Central memory CD4-positive, alpha-beta T cell (primary cell): Measurements from ENCODE around the gene JMJD4.

Source experiments
- DNase-seq: peaks from one replicate; pipeline ENCODE4 v3.0.0; 2022

The JMJD4 gene

DNA sequence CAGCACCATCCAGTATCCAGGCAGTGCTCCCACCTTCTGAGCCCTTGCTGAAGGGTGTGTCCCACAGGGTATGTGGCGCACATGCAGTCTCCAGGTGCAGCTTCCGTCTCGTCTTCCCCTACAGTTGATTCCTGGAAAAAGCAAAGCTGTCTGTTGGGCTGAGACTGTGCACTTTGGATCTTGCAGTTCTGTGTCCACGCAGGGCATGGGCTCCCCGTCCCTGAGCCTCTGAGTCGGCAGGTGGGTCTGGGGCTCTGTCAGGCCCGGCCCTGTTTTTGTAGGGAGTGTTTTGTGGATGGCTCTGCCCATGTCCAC, 33.0 kb upstream of the JMJD4 start:
- DNase-seq = no peak

DNA sequence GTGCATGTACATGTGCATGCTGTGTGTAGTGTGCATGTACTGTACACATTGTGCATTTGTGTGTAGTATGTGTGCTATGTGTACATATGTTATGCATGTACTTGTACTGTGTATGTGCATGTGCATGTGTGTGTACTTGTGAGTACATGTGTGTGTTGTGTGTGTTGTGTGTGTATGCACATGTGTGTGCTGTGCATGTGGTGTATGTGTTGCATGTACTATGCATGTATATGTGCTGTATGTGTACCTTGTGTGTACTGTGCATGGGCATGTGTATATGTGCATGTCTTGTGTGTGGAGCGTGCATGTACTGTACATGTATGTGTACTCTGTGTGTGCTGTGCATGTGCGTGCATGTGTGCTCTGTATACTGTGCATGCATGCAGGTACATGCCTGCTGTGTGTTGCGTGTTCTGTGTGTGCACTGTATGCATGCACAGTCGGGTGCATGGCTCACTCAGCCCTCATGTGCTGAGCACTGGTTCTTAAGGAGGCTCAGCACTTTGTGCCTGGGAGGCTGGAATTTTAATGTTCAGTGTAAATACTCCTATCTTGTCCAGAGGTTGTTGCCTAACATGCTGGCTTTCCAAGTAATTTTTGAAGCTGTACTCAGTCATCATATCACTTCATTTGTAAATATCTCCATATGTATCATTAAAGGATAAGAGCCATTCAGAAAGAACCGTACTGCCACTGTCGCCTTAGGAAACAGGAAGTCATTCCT, 32.5 kb upstream of the JMJD4 start:
- no peak for DNase-seq

DNA sequence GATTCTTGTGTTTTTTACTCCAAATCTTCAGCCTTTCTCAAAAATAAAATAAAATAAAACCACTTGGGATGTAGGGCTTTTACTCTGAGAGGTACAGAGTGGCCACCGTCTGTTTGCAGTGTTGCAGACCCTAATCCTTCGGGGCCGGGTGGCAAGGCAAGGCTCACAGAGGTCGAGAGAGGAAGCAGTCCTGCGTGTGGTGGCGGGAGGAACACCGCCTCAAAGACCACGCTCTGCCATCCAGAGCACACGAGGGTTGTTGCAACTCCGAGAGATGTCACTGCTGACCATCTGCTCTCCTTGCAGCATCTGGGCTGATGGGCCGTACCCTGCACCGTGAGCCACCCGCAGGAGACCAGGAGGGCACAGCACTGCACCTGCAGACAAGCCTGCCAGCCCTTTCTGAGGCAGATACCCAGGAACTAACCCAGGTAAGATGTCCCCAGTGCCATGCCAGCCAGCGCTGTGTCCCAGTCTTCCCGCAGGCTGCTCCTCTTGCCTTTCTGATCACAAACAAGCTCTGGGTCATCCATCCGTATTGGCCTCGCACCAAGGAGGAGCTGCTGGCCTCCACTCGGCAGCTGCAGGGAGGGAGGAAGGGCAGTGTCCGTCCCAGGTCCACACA, 31.7 kb upstream of the JMJD4 start:
- no peak for DNase-seq

DNA sequence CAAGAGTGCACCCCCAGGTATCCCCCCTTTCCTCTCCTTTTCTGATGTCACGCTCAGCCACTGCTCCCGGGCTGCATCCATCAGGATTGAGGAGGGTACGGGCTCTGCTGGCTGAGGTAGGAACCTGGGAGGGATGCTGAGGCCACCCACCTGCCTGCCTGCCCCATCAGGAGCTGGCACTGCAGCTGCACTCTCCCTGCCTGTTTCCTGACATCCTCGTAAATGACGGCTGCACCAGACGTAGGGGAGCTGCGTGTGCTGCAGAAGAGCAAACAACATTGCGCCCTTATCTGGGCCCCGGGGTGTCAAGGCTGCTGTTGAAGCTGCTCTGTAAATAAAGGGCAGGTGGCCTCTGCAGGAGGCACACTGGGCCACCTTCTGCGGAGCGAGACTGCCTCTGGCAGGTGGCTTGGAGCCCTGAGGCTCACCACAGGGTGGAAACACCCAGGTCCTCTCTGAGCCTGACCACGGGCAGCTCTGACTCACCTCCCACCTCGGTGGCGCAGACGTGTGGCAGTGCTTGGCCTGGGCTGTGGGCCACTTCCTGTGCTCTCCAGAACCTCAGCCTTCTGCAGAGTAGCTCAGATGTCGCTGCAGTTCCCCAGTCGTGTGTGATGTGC, 31.0 kb upstream of the JMJD4 start:
- peak; percentile 83 for DNase-seq

DNA sequence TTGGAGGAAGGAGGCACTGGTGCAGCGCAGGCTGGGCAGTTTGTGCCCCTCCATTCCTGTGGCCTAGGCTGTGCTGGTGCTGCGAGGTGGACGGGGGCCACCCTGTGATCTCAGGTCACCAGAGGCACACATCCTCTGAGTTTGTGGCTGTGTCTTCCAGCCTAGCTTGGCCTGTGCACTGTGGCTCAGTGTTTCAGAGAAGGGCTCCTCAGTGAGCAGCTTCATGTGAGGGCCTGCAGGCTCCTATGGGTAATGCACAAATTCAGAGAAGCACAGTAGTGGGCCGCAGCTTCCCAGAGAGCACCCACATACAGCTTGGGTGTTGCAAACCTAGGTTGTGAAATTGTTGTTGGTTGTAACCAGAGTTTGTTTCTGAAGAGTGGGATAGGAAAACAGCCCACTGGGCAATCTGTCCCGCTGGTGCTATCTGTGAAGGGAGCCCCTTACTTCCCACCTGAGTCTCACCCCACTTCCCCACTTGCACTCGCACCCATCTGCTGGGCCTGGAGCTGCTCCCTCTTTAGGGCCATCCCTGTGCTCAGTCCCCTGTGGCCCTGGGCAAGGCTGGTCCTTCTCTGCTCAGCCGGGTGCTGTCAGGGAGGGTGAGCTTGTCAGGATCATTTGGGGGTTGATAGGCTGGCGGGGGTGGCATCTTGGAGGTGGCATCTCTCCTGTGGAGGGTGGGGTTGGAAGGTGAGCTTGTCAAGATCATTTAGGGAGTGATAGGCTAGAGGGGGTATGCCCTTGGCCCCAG, 30.3 kb upstream of the JMJD4 start:
- DNase-seq = no peak

DNA sequence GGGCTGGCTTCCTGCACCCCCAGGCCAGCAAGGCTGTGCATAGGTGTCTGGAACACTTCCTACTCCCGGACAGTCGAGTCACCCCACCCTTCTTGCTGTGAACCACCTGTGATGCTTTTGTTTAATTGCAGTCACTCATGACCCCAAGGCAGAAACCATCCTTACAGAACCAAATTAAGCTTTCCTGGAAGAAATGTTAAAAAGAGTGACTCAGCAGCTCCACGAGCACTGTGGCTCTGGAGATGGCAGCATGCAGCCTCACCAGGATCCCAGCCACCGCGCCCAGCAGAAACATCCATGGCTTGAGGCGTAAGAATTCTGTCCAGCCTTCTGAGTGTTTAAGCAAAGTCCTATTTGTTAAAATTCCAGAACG, 28.9 kb upstream of the JMJD4 start:
- DNase-seq = no peak

DNA sequence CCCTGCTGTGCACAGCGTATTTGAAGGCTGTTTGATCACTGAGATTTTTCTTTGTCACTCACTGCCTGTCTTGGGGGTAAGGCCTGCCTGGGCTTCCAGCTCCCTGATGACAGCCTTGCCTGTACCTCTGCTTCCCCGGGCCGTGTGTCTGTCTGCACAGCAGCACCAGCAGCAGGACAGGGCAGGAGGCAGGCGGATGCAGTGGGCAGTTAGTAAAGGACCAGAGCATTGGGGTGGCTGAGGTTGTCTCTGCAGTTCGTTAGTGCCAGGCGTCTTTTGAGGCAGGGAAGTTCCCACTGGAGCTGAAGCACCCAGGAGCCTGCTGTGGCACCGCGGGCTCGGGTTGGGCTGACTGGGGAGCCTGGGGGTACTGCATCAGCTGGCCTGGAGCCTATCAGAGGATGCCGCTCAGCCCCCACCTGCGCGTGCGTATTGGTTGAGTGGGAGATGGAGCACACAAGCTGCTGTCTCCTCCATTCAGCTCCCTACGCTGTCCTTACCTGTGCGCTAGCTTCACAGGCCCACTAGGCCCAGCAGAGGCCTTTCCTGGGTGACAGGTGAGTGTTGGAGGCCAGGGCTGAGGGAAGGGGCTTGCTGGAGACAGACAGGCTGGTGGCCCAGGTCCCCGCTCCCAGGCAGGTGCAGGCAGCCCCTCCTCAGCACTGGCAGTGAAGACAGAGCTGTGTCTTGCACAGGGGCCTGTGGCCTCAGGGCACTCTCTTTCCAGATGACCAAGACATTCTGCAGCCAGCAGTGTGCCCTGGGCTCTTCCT, 28.3 kb upstream of the JMJD4 start:
- DNase-seq = no peak

DNA sequence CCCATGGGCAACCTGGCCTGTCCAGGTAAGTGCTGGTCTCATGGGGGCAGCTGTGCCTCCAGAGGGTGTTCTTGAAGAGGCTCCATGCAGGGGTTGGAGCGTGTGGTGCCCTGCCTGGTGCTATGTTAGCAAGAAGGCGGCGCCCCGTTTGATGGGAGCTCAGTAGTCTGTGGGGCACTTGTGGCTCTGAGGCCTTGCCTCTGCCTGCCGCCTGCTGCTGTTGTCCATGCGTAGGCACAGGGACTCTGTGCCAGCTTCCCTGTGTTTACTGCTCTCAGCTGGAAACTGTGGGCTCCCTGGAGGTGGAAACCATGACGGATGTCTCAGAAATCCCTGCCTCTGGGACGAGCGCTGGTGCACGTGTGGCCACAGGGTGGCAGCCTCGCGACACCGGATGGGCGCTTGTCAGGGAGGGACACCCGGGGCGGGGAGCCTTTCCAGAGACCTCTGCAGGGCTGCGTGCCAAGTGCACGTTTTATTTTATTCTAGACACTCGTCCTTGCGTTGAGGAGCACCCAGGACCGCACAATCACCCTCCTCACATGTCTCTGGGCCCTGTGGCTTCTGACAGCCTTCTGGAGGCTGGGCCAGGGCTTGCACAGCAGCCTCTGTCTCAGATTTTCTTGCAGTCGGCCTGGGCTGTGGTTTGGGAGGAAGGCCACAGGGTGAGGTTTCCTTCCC, 27.3 kb upstream of the JMJD4 start:
- DNase-seq = peak; percentile 84

DNA sequence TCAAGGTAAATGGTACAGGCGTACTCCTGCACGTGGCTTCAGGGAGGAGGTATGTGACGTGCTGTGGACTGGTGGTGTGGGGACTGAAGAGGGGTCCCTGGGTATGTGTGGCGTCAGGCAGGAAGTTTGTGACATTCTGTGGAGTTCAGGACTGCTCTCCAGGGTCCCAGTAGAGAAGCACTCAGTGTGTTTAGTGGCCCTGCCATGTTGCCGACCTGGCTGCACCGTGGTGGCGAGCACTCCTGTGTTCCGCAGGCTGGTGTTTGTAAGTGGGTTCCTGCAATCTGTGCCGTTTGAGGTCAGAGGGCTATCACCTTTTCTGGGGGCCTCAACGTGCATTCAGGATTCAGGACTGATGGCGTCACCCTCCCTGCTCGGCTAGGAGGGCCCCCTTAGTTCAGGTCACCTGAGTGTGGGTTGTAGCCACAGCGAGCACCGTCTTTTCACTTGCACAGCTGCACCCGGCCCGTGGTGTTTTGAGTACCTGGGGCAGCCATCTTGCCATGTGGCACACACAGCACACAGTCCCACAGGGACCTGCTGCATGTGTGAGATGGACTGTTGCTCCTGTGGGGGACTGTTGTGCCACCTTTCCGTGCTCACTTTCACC, 26.6 kb upstream of the JMJD4 start:
- no peak for DNase-seq

DNA sequence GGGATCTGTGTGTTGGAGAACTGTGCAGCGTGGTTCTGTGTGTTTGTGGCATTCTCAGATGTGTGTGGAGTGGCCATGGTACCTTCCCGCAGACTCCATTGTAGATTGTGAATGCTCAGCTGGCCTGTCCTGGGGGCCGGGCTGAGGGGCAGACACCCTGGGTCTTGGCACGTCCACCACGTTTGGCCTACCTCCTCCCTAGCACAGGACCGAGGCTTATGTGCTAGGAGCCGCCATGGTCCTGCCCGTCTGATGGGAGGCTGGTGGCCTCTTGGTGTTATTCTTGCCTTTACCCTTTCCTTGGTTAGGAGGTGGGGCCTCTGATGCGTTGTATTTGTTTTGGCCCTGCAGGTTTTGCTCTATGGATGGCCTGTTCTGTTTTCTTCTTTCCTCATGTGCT, 25.3 kb upstream of the JMJD4 start:
- no peak for DNase-seq

DNA sequence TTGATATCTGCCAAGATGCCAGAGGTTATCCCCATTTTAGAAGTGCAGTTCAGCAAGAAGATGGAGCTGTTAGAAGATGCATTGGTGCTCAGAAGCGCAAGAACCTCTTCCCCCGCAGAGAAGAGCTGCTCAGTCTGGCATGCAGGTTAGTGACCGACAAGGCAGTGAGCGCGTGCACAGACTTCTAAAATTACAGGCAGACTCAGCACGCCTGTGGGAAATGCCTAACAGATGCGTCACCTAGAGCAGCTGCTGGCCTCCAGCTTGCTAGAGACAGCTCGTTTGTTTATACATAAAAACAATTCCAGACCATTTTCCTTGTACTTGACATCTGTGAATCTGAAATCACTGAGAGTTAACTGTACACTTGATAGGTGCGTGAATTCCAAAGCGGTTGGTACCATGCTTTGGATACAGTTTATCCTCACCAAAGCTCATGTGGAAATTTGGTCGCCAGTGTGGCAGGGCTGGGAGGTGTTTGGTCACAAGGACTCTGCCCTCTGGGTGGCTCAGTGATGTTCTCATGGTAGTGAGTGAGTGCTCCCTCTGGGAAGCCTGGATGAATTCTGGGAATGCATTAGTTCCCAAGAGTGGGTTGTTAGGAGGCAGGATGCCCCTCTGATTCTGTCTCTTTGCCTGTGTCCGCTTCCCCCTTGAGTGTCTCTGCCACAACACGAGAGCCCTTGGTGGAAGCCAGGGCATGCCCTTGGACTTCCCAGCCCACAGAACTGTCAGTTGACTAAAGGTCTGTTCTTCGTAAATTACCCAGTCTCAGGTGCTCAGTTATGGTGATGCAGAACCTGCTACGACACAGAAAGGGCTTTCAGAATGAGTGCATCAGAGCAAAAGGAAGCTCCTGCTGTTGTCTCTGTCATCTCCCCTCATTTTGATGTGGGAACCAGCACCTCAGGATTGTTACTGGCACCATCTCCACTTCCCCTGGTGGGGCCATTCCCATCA, 24.5 kb upstream of the JMJD4 start:
- no peak for DNase-seq

DNA sequence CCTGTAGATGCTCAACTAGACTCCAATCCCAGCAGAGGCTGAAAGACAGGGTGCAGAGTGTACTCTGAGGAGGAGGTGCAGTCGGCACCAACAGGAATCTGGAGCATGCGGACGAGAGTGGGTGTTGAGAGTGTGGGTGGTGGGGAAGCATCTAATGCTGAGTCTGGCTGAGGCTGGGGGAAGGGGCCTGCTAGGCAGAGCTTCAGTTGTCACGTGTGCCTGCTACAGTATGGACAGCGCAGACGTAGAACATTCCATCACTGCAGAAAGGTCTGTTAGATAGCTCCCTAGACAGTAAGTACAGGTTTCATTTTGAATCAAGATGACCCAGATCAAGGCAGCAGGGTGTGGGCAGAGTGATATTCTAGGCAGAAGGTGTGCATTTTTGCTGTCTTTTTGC, 23.3 kb upstream of the JMJD4 start:
- no peak for DNase-seq

DNA sequence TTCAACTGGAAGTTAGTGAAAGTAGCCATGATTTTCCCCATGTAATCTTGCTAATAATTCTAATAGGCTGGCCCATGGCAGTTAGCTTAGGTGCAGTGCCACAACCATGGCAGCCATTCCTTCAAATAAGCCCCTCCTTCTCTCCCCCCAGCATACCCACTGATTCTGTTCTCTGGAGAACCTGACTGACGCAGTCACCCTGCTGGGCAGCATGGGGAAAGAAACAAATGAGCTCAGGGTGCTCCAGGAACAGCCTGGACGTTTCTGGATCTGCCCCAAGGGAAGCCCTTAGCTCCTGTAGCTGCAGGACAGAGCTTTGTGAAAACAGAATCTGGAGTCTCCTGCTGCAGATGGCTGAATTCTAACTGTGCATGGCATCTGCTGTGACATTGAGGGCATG, 22.7 kb upstream of the JMJD4 start:
- no peak for DNase-seq

DNA sequence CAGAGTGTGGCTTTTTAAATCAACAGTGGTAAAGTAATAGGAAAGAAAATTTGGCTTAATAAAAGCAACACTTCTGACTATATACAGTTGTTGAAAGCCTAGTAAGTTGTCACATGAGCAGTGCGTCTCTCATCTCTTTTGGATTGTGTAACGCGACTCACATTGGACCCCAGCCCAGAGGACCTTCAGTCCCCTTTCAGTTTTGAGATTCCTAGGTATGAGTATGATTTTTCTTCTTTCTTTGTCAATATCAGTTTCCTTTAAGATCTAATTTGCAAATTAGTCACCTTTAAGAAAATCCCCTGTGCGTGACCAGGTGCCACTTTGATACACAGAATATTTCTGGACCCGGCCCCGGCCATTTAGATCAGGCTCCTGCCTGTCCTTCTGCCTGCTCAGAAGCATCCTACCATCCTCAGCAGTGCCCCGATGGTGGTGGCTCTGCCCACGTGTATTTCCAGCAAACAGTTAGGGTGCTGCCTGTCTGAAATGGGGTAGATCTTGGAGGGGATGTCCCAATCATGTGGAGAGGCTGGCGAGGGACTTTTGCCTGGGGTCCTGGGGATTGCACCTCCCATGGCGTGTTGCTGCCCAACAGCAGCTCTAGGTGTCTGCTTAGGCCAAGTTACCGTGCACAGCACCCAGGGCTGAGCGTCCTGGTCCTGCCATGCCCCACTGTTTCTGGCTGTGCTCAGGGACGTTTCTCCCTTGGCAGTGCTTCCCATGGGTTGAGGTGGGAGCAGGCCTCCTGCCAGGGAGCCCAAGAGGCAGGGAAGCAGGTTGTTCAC, 21.3 kb upstream of the JMJD4 start:
- no peak for DNase-seq

DNA sequence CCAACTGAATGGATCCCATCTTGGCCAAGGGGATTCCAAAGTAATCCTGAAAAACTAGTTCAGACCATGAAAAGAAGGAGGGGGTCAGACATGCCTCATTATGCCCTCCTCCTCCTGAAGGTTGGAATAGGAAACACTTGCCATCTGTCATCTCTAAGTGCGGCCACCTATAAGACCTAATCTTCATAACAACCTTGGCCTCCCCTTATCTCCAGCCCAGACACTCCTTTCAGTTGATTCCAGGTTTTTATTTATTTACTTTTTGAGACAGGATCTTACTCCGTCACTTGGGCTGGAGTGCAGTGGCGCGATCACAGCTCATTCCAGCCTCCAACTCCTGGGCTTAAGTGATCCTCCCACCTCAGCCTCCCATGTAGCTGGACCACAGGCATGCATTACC, 19.9 kb upstream of the JMJD4 start:
- no peak for DNase-seq

DNA sequence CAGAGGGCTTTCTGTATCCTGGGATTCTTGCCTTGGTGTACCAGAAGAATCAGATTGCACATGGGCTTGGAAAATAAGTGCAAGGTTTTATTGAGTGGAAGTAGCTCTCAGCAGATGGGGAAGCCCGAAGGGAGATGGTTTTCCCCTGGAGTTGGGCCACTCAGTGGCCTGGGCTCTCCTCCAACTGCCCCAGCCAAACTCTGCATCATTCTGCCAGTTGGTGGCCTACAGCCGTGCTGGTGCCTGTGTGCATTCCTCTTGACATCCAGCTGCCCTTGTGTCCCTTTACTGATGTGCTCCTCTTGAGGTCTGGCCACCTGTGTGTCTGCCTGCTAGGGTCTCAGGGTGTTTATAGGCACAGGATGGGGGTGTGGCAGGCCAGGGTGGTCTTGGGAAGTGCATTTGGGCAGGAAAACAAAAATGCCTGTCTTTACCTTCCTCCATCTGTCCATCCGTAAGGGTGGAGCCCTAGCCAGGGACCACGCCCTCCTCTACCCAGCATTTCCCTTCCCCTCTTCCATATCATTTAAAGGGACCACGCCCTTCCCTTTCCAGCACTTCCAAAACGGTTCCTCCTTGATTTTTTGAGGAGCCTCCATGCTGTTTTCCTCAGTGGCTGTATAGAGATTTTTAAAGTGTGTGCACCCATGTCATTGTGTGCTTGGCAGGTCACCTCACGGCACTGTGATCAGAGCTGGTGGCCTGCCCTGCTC, 19.1 kb upstream of the JMJD4 start:
- DNase-seq = no peak

DNA sequence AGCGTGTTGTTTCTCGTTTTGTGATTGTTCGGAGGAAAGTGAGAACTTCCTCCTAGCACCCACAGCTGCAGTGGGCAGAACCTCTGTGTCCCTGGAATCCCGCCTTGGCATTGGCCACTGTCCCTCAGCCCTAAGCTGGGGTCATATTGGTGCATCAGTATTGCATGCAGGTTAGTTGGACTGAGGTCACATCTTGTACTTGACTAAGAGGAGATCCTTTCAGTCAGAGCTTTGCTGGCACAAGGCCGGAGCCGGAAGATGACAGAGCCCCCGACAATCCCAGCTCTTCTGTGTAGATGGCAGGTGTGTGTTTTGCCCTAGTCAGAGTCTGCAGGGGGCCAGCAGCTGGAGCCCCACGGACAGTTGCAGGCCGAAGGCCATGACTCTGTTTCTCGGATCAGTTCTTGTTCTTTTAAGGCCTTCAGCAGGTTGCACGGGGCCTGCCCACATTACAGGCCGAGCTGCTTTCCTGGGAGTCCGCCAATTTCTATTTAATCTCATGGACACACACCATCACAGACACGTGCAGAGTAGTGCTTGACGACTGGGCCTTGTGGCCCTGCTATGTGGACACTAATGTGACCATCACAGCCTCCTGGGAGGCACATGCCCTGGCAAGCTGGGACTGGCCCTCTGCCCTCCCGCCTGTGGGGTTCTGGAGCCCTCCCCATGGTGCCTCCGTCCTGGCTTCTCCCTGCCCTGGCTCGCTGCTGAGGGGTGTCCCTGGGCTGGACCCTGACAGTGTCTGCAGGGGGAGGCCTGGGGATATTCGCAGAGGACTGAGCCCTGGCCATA, 15.0 kb upstream of the JMJD4 start:
- no peak for DNase-seq

DNA sequence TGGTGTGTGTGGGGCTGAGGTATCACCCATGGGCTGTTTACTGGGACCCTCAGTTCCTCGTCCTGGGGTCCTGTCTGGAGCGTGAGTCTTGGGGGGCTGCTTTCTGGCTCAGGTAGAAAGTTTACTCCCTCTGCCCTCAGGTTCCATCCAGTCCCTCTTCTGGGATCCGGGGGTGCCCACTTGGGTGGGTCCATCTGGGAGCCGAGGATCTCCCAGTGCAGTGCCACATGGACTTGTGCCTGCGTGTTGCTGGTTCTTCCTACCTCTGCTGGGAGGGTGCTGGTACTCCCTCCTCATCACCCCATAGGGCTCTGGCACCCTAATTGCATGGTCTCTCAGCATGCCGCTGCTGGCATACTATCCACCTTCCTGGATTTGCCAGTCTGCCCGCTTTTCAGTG, 14.1 kb upstream of the JMJD4 start:
- no peak for DNase-seq
